ENCODE measurements around the gene RAET1G.
"Not testable (repeated sequence)": the region's sequence is repeated elsewhere in the genome, so short reads cannot be mapped to it uniquely, and the experiment has no call there.

RAET1G gene

GRCh38 chr6:149960488-149960887, 37.6 kb upstream of the RAET1G start:
- no peak overlapping the region for H3K9ac ChIP-seq (ENCODE audit: low read length)
- H3K27me3 ChIP-seq (ENCODE audit: insufficient read depth, low read length), result peaks cover 47% of the 10 kb centered on the region
- H4K91ac ChIP-seq (ENCODE audit: low read depth, low read length), result no peak overlapping the region
- H4K8ac ChIP-seq (ENCODE audit: low read depth, low read length), result no peak overlapping the region
- no peak overlapping the region for H3K4ac ChIP-seq (ENCODE audit: low read depth, low read length)
- H3K9me3 ChIP-seq (ENCODE audit: insufficient read depth, low read depth, low read length), result peaks cover 7% of the 10 kb centered on the region
- H4K12ac ChIP-seq (ENCODE audit: low read depth, low read length), result no peak overlapping the region
- H2BK12ac ChIP-seq (ENCODE audit: low read length), result no peak overlapping the region
- no peak overlapping the region for H3K18ac ChIP-seq (ENCODE audit: low read length)
- H3K79me2 ChIP-seq (ENCODE audit: control insufficient read depth, insufficient read depth, low read length, poor library complexity), result no peaks in the 10 kb centered on the region
- no peak overlapping the region for H3K14ac ChIP-seq (ENCODE audit: low read length)
- no peak overlapping the region for H3K4me3 ChIP-seq (ENCODE audit: low read depth, low read length)
- no CpG with 5 or more reads among the region's 6 CpGs for whole genome bisulfite sequencing (ENCODE audit: extremely low coverage, insufficient coverage, insufficient read length)
- H2AFZ ChIP-seq (ENCODE audit: insufficient read depth, low read length, poor library complexity), result no peak overlapping the region
- DNase-seq, result no peak
- H3K4me2 ChIP-seq (ENCODE audit: low read length), result no peak overlapping the region
- peaks cover 9 to 18% of the 10 kb centered on the region in 2 experiments for H3K4me1 ChIP-seq (ENCODE audit: control insufficient read depth in 1 of 2, insufficient read depth in 2 of 2, low read length in 2 of 2)
- H3K23ac ChIP-seq (ENCODE audit: low read length), result no peak overlapping the region
- no peak overlapping the region for H3K27ac ChIP-seq (ENCODE audit: low read depth, low read length)
- no peaks in the 10 kb centered on the region for H3K79me1 ChIP-seq (ENCODE audit: low read length)
- no peak overlapping the region for H2BK120ac ChIP-seq (ENCODE audit: insufficient read depth, low read length, poor library complexity)
- no peak overlapping the region for H2AK5ac ChIP-seq (ENCODE audit: low read length)
- H2BK5ac ChIP-seq (ENCODE audit: low read depth, low read length, poor library complexity), result no peak overlapping the region
- no peaks in the 10 kb centered on the region for H3K36me3 ChIP-seq (ENCODE audit: control insufficient read depth in 1 of 2, insufficient read depth in 2 of 2, low read length in 2 of 2)

- H3K9ac ChIP-seq (ENCODE audit: low read length); H3K79me1 ChIP-seq (ENCODE audit: low read length); H4K8ac ChIP-seq (ENCODE audit: low read depth, low read length); H3K23ac ChIP-seq (ENCODE audit: low read length); H3K9me3 ChIP-seq (ENCODE audit: insufficient read depth, low read depth, low read length); H3K14ac ChIP-seq (ENCODE audit: low read length); H3K27ac ChIP-seq (ENCODE audit: low read depth, low read length); H2BK5ac ChIP-seq (ENCODE audit: low read depth, low read length, poor library complexity); H2AK5ac ChIP-seq (ENCODE audit: low read length); H2AFZ ChIP-seq (ENCODE audit: insufficient read depth, low read length, poor library complexity); H4K12ac ChIP-seq (ENCODE audit: low read depth, low read length); H3K4ac ChIP-seq (ENCODE audit: low read depth, low read length); H4K91ac ChIP-seq (ENCODE audit: low read depth, low read length); H3K36me3 ChIP-seq (ENCODE audit: control insufficient read depth in 1 of 2, insufficient read depth in 2 of 2, low read length in 2 of 2); H2BK120ac ChIP-seq (ENCODE audit: insufficient read depth, low read length, poor library complexity); H3K79me2 ChIP-seq (ENCODE audit: control insufficient read depth, insufficient read depth, low read length, poor library complexity); H3K4me3 ChIP-seq (ENCODE audit: low read depth, low read length); DNase-seq; H3K18ac ChIP-seq (ENCODE audit: low read length); H3K4me2 ChIP-seq (ENCODE audit: low read length); H2BK12ac ChIP-seq (ENCODE audit: low read length): not testable (repeated sequence)
- WGBS (ENCODE audit: extremely low coverage, insufficient coverage, insufficient read length), result no CpG with 5 or more reads among the region's 4 CpGs
- H3K27me3 ChIP-seq (ENCODE audit: insufficient read depth, low read length), result peaks cover 43% of the 10 kb centered on the region
- peaks cover 8 to 15% of the 10 kb centered on the region in 2 experiments for H3K4me1 ChIP-seq (ENCODE audit: control insufficient read depth in 1 of 2, insufficient read depth in 2 of 2, low read length in 2 of 2)
These were observed 36.9 kb upstream of the RAET1G start for GRCh38 chr6:149959806-149960205.

- H3K27ac ChIP-seq (ENCODE audit: low read depth, low read length); H2AK5ac ChIP-seq (ENCODE audit: low read length); DNase-seq; H3K23ac ChIP-seq (ENCODE audit: low read length); H3K36me3 ChIP-seq (ENCODE audit: control insufficient read depth in 1 of 2, insufficient read depth in 2 of 2, low read length in 2 of 2); H3K9me3 ChIP-seq (ENCODE audit: insufficient read depth, low read depth, low read length); H3K18ac ChIP-seq (ENCODE audit: low read length); H2AFZ ChIP-seq (ENCODE audit: insufficient read depth, low read length, poor library complexity); H3K14ac ChIP-seq (ENCODE audit: low read length); H3K9ac ChIP-seq (ENCODE audit: low read length); H2BK5ac ChIP-seq (ENCODE audit: low read depth, low read length, poor library complexity); H2BK120ac ChIP-seq (ENCODE audit: insufficient read depth, low read length, poor library complexity); H4K91ac ChIP-seq (ENCODE audit: low read depth, low read length); H3K79me1 ChIP-seq (ENCODE audit: low read length); H3K79me2 ChIP-seq (ENCODE audit: control insufficient read depth, insufficient read depth, low read length, poor library complexity); H3K4me1 ChIP-seq (ENCODE audit: control insufficient read depth in 1 of 2, insufficient read depth in 2 of 2, low read length in 2 of 2); H3K4me2 ChIP-seq (ENCODE audit: low read length); H2BK12ac ChIP-seq (ENCODE audit: low read length); H3K4me3 ChIP-seq (ENCODE audit: low read depth, low read length); H4K12ac ChIP-seq (ENCODE audit: low read depth, low read length); H3K4ac ChIP-seq (ENCODE audit: low read depth, low read length); H4K8ac ChIP-seq (ENCODE audit: low read depth, low read length): not testable (repeated sequence)
- no CpG with 5 or more reads among the region's 3 CpGs for WGBS (ENCODE audit: extremely low coverage, insufficient coverage, insufficient read length)
- peaks cover 34% of the 10 kb centered on the region for H3K27me3 ChIP-seq (ENCODE audit: insufficient read depth, low read length)
These were observed 35.2 kb upstream of the RAET1G start for GRCh38 chr6:149958124-149958523.

- not testable (repeated sequence) for H3K4me1 ChIP-seq (ENCODE audit: control insufficient read depth in 1 of 2, insufficient read depth in 2 of 2, low read length in 2 of 2); H2AFZ ChIP-seq (ENCODE audit: insufficient read depth, low read length, poor library complexity); H3K4me3 ChIP-seq (ENCODE audit: low read depth, low read length); H3K18ac ChIP-seq (ENCODE audit: low read length); H3K79me1 ChIP-seq (ENCODE audit: low read length); H3K27ac ChIP-seq (ENCODE audit: low read depth, low read length); H4K8ac ChIP-seq (ENCODE audit: low read depth, low read length); H3K9ac ChIP-seq (ENCODE audit: low read length); H3K4ac ChIP-seq (ENCODE audit: low read depth, low read length); H4K91ac ChIP-seq (ENCODE audit: low read depth, low read length); DNase-seq; H2BK5ac ChIP-seq (ENCODE audit: low read depth, low read length, poor library complexity); H3K79me2 ChIP-seq (ENCODE audit: control insufficient read depth, insufficient read depth, low read length, poor library complexity); H3K4me2 ChIP-seq (ENCODE audit: low read length); H3K36me3 ChIP-seq (ENCODE audit: control insufficient read depth in 1 of 2, insufficient read depth in 2 of 2, low read length in 2 of 2); H3K9me3 ChIP-seq (ENCODE audit: insufficient read depth, low read depth, low read length); H3K14ac ChIP-seq (ENCODE audit: low read length); H2AK5ac ChIP-seq (ENCODE audit: low read length); H3K23ac ChIP-seq (ENCODE audit: low read length); H4K12ac ChIP-seq (ENCODE audit: low read depth, low read length); H2BK12ac ChIP-seq (ENCODE audit: low read length); H2BK120ac ChIP-seq (ENCODE audit: insufficient read depth, low read length, poor library complexity)
- H3K27me3 ChIP-seq (ENCODE audit: insufficient read depth, low read length), result peaks cover 24% of the 10 kb centered on the region
- WGBS (ENCODE audit: extremely low coverage, insufficient coverage, insufficient read length), result no CpG with 5 or more reads among the region's 7 CpGs
These were observed 32.9 kb upstream of the RAET1G start for GRCh38 chr6:149955654-149956317.
